HEK293 (cell line): ENCODE results near the gene STON2.

Source experiments
- CTCF ChIA-PET: fragments of 350-600 bp; formaldehyde crosslinking; extraction: SDS; loops from one replicate; lab custom pipeline; 2021; ENCODE audit warnings: antibody characterized with exemption; lab: Yijun Ruan, JAX
- POLR2A ChIA-PET: fragments of 300-600 bp; formaldehyde crosslinking; extraction: SDS; loops from one replicate; lab custom pipeline; 2020; ENCODE audit warnings: antibody characterized with exemption, inconsistent platforms; lab: Yijun Ruan, JAX
- H3K27ac ChIP-seq: fragments of 200-500 bp; sonication (Bioruptor generic); 2 replicates; pipeline ENCODE4 v1.5.1; 2014; ENCODE audit warnings: low read depth, low read length, control low read depth, inconsistent platforms; ENCODE audit errors: extremely low read depth
- H3K36me3 ChIP-seq, 2 experiments: fragments of 200-500 bp in 1 of 2; sonication (Bioruptor generic) in 1 of 2; 1 replicate in 1 of 2; 2 replicates in 1 of 2; pipeline ENCODE4 v1.5.1; 2014 to 2017; ENCODE audit warnings: inconsistent platforms in 2 of 2, low read length in 2 of 2; ENCODE audit not compliant: control insufficient read depth in 2 of 2, insufficient read depth in 1 of 2
- H3K4me1 ChIP-seq: fragments of 200-500 bp; sonication (Bioruptor generic); 2 replicates; pipeline ENCODE4 v1.5.1; 2014; ENCODE audit warnings: mild to moderate bottlenecking, low read length, inconsistent platforms; ENCODE audit not compliant: control insufficient read depth, insufficient read depth
- H3K4me3 ChIP-seq: 2 replicates; pipeline ENCODE4 v1.5.1; 2011; ENCODE audit warnings: low read depth, mild to moderate bottlenecking, control low read depth, low read length, moderate library complexity
- H3K9me3 ChIP-seq: fragments of 200-500 bp; sonication (Bioruptor generic); 2 replicates; pipeline ENCODE4 v1.5.1; 2014; ENCODE audit warnings: low read depth, low read length, inconsistent platforms; ENCODE audit not compliant: control insufficient read depth, insufficient read depth
- BCL6B ChIP-seq: fragments of 450-650 bp; formaldehyde crosslinking; IDR thresholded peaks from 2 replicates; pipeline ENCODE4 v1.5.1; 2017; ENCODE audit warnings: missing biosample characterization, missing genetic modification characterization
- GLIS2 ChIP-seq: fragments of 450-650 bp; formaldehyde crosslinking; IDR thresholded peaks from 2 replicates; pipeline ENCODE4 v1.5.1; 2016; ENCODE audit warnings: missing biosample characterization, missing genetic modification characterization
- HOXD13 ChIP-seq: sonication (generic); formaldehyde crosslinking; IDR thresholded peaks from 2 replicates; pipeline ENCODE4 v1.8.0; 2022; ENCODE audit warnings: missing genetic modification reagents, borderline replicate concordance
- PRDM1 ChIP-seq: fragments of 450-650 bp; formaldehyde crosslinking; IDR thresholded peaks from 2 replicates; pipeline ENCODE4; 2016; ENCODE audit warnings: missing biosample characterization, missing genetic modification characterization
- RBAK ChIP-seq: fragments of 450-650 bp; formaldehyde crosslinking; IDR thresholded peaks from 2 replicates; pipeline ENCODE4 v1.5.1; 2016; ENCODE audit warnings: missing biosample characterization, missing genetic modification characterization
- SP7 ChIP-seq: fragments of 450-650 bp; formaldehyde crosslinking; IDR thresholded peaks from 2 replicates; pipeline ENCODE4 v1.5.1; 2016; ENCODE audit warnings: missing biosample characterization, missing genetic modification characterization
- TSHZ1 ChIP-seq: fragments of 450-650 bp; formaldehyde crosslinking; IDR thresholded peaks from 2 replicates; pipeline ENCODE4 v1.5.1; 2016; ENCODE audit warnings: missing biosample characterization, missing genetic modification characterization, borderline replicate concordance
- ZBTB20 ChIP-seq: fragments of 450-650 bp; formaldehyde crosslinking; IDR thresholded peaks from 2 replicates; pipeline ENCODE4 v1.5.1; 2016; ENCODE audit warnings: missing biosample characterization, missing genetic modification characterization
- ZNF121 ChIP-seq: fragments of 450-650 bp; formaldehyde crosslinking; IDR thresholded peaks from 2 replicates; pipeline ENCODE4 v1.5.1; 2016; ENCODE audit warnings: missing biosample characterization, missing genetic modification characterization
- ZNF132 ChIP-seq: fragments of 450-650 bp; formaldehyde crosslinking; IDR thresholded peaks from 2 replicates; pipeline ENCODE4 v1.5.1; 2017; ENCODE audit warnings: missing biosample characterization, missing genetic modification characterization, borderline replicate concordance
- ZNF138 ChIP-seq: fragments of 450-650 bp; formaldehyde crosslinking; IDR thresholded peaks from 2 replicates; pipeline ENCODE4 v1.5.1; 2016; ENCODE audit warnings: missing biosample characterization, missing genetic modification characterization, borderline replicate concordance
- ZNF350 ChIP-seq: fragments of 450-650 bp; formaldehyde crosslinking; IDR thresholded peaks from 2 replicates; pipeline ENCODE4 v1.5.0; 2017; ENCODE audit warnings: missing biosample characterization, mild to moderate bottlenecking, missing genetic modification characterization
- ZNF416 ChIP-seq: fragments of 450-650 bp; formaldehyde crosslinking; IDR thresholded peaks from 2 replicates; pipeline ENCODE4 v1.5.1; 2016; ENCODE audit warnings: missing biosample characterization, missing genetic modification characterization
- ZNF433 ChIP-seq: fragments of 450-650 bp; formaldehyde crosslinking; IDR thresholded peaks from 2 replicates; pipeline ENCODE4 v1.5.1; 2016; ENCODE audit warnings: missing biosample characterization, missing genetic modification characterization, low read depth
- ZNF488 ChIP-seq: fragments of 450-650 bp; formaldehyde crosslinking; IDR thresholded peaks from 2 replicates; pipeline ENCODE4 v1.5.1; 2016; ENCODE audit warnings: missing biosample characterization, missing genetic modification characterization
- ZNF548 ChIP-seq: fragments of 450-650 bp; formaldehyde crosslinking; IDR thresholded peaks from 2 replicates; pipeline ENCODE4 v1.5.1; 2016; ENCODE audit warnings: missing biosample characterization, missing genetic modification characterization
- ZNF560 ChIP-seq: fragments of 450-650 bp; formaldehyde crosslinking; IDR thresholded peaks from 2 replicates; pipeline ENCODE4 v1.5.1; 2017; ENCODE audit warnings: missing biosample characterization, missing genetic modification characterization, borderline replicate concordance
- ZNF610 ChIP-seq: fragments of 450-650 bp; formaldehyde crosslinking; IDR thresholded peaks from 2 replicates; pipeline ENCODE4 v1.5.1; 2016; ENCODE audit warnings: missing biosample characterization, missing genetic modification characterization, borderline replicate concordance
- ZNF626 ChIP-seq: fragments of 450-650 bp; sonication (Bioruptor Pico); formaldehyde crosslinking; IDR thresholded peaks from 2 replicates; pipeline ENCODE4 v1.5.1; 2018; ENCODE audit warnings: missing biosample characterization, missing genetic modification characterization, inconsistent platforms
- ZNF677 ChIP-seq: fragments of 450-650 bp; IDR thresholded peaks from 2 replicates; pipeline ENCODE4 v1.5.0; 2018; ENCODE audit warnings: missing biosample characterization, mild to moderate bottlenecking, missing genetic modification characterization, moderate library complexity
- ZNF791 ChIP-seq: fragments of 450-650 bp; formaldehyde crosslinking; IDR thresholded peaks from 2 replicates; pipeline ENCODE4 v1.5.1; 2016; ENCODE audit warnings: missing biosample characterization, missing genetic modification characterization

Gene STON2

GRCh38 chr14:81265636-81266169 lies 134.4 kb downstream of the STON2 start:
- H3K9me3 ChIP-seq, result no peaks in the 10 kb centered on the region
- H3K27ac ChIP-seq, result no peak overlapping the region
- H3K4me3 ChIP-seq, result no peak overlapping the region
- POLR2A ChIA-PET, result interaction anchor here (1.8 kb wide), 1 partner anchor 45 kb away, joined by 9 read pairs; the partner anchor contains the start of gene GTF2A1
- H3K36me3 ChIP-seq, result peaks cover 3 to 8% of the 10 kb centered on the region in 2 experiments; a peak in 2 of 3 replicates
- TF ChIP-seq ZNF416 (tag by site-specific recombination), result no peak
- no peak for TF ChIP-seq GLIS2 (tag by site-specific recombination)
- no peak for TF ChIP-seq ZNF132 (tag by site-specific recombination)
- no peak for TF ChIP-seq PRDM1 (tag by site-specific recombination)
- TF ChIP-seq, all 188 proteins: peak for 0
- CTCF ChIA-PET, result interaction anchor here (0.5 to 10.2 kb wide), 4 partner anchors 28 to 199 kb away, joined by 3 to 169 read pairs (median 5); no protein-coding TSS in a partner anchor
- 0 out of 2 replicates have a peak, but pooled peaks cover 2% of the 10 kb centered on the region for H3K4me1 ChIP-seq

DNA sequence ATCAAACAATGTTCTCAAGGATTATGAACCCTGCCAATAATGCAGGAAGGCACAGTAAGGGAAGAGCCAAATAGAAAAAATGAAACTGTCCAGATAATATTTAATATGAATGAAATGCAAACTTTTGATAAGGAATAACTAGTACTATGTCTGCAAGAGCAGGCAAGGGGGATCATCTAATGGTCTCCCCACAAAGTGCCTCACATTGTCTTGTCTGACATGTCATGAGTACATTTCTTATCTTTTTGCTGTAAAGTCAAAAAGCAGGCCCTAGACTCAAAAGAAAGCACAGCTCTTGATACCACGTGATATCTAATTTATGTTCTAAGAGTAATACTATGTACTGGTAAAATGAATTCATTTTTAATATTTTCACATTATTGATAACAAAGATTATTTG lies 135.5 kb downstream of the STON2 start:
- Histone ChIP-seq H3K36me3 (peaks cover 0 to 8% of the 10 kb centered on the region in 2 experiments; a peak in 1 of 3 replicates), H3K27ac (no peak overlapping the region)
- CTCF ChIA-PET, result interaction anchor here (10.2 kb wide), 1 partner anchor 189 kb away, joined by 169 read pairs; no protein-coding TSS in a partner anchor
- TF ChIP-seq ZNF488 (tag by site-specific recombination) (no peak), HOXD13 (CRISPR knock-in tag) (no peak), ZNF433 (tag by site-specific recombination) (no peak)
- TF ChIP-seq, all 188 proteins: peak for 0
- POLR2A ChIA-PET, result no interaction called here
- H3K4me1 ChIP-seq, result 0 out of 2 replicates have a peak, but pooled peaks cover under 1% of the 10 kb centered on the region
- no peaks in the 10 kb centered on the region for H3K9me3 ChIP-seq
- no peak overlapping the region for H3K4me3 ChIP-seq

DNA sequence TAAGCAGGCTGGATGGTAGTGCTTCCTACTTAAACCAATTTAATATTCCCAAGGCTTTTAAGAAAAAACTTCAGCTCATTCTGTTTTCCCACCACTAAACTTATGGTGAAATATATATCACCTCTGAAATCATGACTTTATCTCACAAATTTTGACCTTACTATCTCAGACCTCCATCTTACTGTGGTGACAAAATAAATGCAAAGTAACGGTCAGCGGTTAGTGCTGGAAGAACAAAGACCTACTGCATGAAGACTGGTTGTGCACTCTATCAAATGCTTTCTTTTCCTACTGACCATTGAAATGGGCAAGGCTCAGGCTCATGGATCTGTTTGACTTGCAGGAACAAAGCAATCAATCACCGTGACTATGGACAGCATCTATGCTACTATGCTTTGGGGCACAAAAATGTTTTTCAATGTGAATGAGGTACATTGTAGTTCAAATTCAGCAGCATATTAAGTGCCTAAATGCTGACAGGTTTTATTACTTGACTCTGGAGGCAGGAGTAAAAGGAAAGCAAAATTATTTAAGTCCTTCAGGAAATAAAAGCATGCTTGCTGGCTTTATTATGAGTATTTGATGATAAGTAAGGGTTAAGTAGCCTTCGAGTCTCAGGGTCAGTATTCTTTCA lies 136.2 kb downstream of the STON2 start:
- POLR2A ChIA-PET, result no interaction called here
- no peak overlapping the region for H3K27ac ChIP-seq
- H3K36me3 ChIP-seq, result peaks cover 0 to 8% of the 10 kb centered on the region in 2 experiments; a peak in 1 of 3 replicates
- no peak overlapping the region for H3K4me3 ChIP-seq
- TF ChIP-seq ZNF610, result no peak
- no peak for TF ChIP-seq ZNF548 (tag by site-specific recombination)
- no peak for TF ChIP-seq ZBTB20 (tag by site-specific recombination)
- no peak for TF ChIP-seq ZNF350 (tag by site-specific recombination)
- TF ChIP-seq, all 188 proteins: peak for 0
- no peaks in the 10 kb centered on the region for H3K9me3 ChIP-seq
- CTCF ChIA-PET, result interaction anchor here (1.9 to 10.2 kb wide), 2 partner anchors 189 to 200 kb away, joined by 11 to 169 read pairs; no protein-coding TSS in a partner anchor
- no peaks in the 10 kb centered on the region for H3K4me1 ChIP-seq

- ChIA-PET POLR2A (no interaction called here), CTCF (interaction anchor here (0.7 to 1.7 kb wide), 2 partner anchors 9 to 203 kb away, joined by 3 to 4 read pairs; no protein-coding TSS in a partner anchor)
- Histone ChIP-seq H3K9me3 (no peaks in the 10 kb centered on the region), H3K4me1 (no peaks in the 10 kb centered on the region), H3K27ac (no peak overlapping the region), H3K4me3 (no peak overlapping the region), H3K36me3 (no peaks in the 10 kb centered on the region)
- TF ChIP-seq TSHZ1 (tag by site-specific recombination) (no peak), ZNF626 (no peak), ZNF121 (tag by site-specific recombination) (no peak), SP7 (tag by site-specific recombination) (no peak), ZNF791 (no peak), ZNF560 (tag by site-specific recombination) (no peak), ZNF677 (no peak), RBAK (tag by site-specific recombination) (no peak), BCL6B (tag by site-specific recombination) (no peak), ZNF138 (tag by site-specific recombination) (no peak)
Observed at GRCh38 chr14:81261176-81261575, 138.9 kb downstream of the STON2 start.
